Lung (tissue), 12 donors: ENCODE data around the gene MAPK7. TPM values are rescaled to one million over a fixed set of nuclear protein-coding genes. Genes with fewer than 3 reads are reported as not detected.

Experiments
- ATAC-seq: fragments of 200-7000 bp; cut with Tn5 transposase; one replicate; pipeline ENCODE4 v1.9.1; 2020; ENCODE audit warnings: moderate number of reproducible peaks; ENCODE audit not compliant: insufficient read depth, low FRiP score
- DNase-seq, 3 donors: peaks; one replicate each; pipeline ENCODE4 v3.0.0-alpha.2; 2013 to 2017
- H3K27ac ChIP-seq, 2 donors: one replicate each; pipeline ENCODE4 v1.5.1; 2013; ENCODE audit warnings: mild to moderate bottlenecking in 2 of 2, moderate library complexity in 2 of 2, control low read depth in 1 of 2, inconsistent platforms in 1 of 2, low read depth in 1 of 2, low read length in 1 of 2
- H3K27me3 ChIP-seq, 3 donors: one replicate each; pipeline ENCODE4 v1.5.1; 2013; ENCODE audit warnings: low read length in 2 of 3; ENCODE audit not compliant: control insufficient read depth in 3 of 3, insufficient read depth in 3 of 3
- H3K36me3 ChIP-seq, 4 donors: one replicate each; pipeline ENCODE4 v1.5.1; 2013; ENCODE audit warnings: low read length in 4 of 4, mild to moderate bottlenecking in 1 of 4, moderate library complexity in 1 of 4; ENCODE audit not compliant: control insufficient read depth in 4 of 4, insufficient read depth in 4 of 4
- H3K4me1 ChIP-seq, 5 donors: one replicate each; pipeline ENCODE4 v1.5.1; 2013; ENCODE audit warnings: low read length in 5 of 5, mild to moderate bottlenecking in 2 of 5, moderate library complexity in 1 of 5; ENCODE audit not compliant: control insufficient read depth in 5 of 5, insufficient read depth in 5 of 5
- H3K4me3 ChIP-seq: one replicate; pipeline ENCODE4 v1.5.1; 2013; ENCODE audit warnings: mild to moderate bottlenecking, control low read depth, moderate library complexity
- H3K9ac ChIP-seq, 2 donors: one replicate each; pipeline ENCODE4 v1.5.1; 2013; ENCODE audit warnings: low read length in 2 of 2, control low read depth in 1 of 2; ENCODE audit not compliant: insufficient read depth in 1 of 2
- H3K9me3 ChIP-seq, 4 donors: one replicate each; pipeline ENCODE4 v1.5.1; 2013; ENCODE audit warnings: low read length in 3 of 4, mild to moderate bottlenecking in 1 of 4, moderate library complexity in 1 of 4; ENCODE audit not compliant: control insufficient read depth in 4 of 4, insufficient read depth in 3 of 4
- WGBS, 2 donors: extraction: QIAGEN DNeasy Blood & Tissue Kit; methylation state at CpG; one replicate each; pipeline ENCODE4 v1.1.7; 2013; 5-methylcytosine and 5-hydroxymethylcytosine counted together
- polyA plus RNA-seq, 2 donors: library from polyadenylated mRNA; stranded (reverse); fragments of 200-250 nt; gene quantifications; one replicate each; pipeline ENCODE4 v1.2.1, GENCODE V29; 2013
- total RNA-seq, 2 donors: library from RNA; depleted of rRNA in 1 of 2; stranded (reverse); fragments of >200 nt in 1 of 2; gene quantifications; one replicate each; pipeline ENCODE4 v1.2.1, GENCODE V29; 2014 to 2021
- TF ChIP-seq, protein P1 (sequence below): IDR thresholded peaks from 2 replicates; pipeline ENCODE4 v1.5.1; 2012; ENCODE audit warnings: mild to moderate bottlenecking; ENCODE audit errors: control extremely low read depth, extremely low read depth
- donor health status: control.
- donor health status: control.
- donor health status: Bipolar disorder and iron deficiency.
- donor health status: healthy.
- donor health status: DM: yes; HTN: yes; CAD: no.

MAPK7 gene
- total and polyA plus RNA-seq, 4 donors: 13.7 to 45.7 (median 22.8) TPM

DNA sequence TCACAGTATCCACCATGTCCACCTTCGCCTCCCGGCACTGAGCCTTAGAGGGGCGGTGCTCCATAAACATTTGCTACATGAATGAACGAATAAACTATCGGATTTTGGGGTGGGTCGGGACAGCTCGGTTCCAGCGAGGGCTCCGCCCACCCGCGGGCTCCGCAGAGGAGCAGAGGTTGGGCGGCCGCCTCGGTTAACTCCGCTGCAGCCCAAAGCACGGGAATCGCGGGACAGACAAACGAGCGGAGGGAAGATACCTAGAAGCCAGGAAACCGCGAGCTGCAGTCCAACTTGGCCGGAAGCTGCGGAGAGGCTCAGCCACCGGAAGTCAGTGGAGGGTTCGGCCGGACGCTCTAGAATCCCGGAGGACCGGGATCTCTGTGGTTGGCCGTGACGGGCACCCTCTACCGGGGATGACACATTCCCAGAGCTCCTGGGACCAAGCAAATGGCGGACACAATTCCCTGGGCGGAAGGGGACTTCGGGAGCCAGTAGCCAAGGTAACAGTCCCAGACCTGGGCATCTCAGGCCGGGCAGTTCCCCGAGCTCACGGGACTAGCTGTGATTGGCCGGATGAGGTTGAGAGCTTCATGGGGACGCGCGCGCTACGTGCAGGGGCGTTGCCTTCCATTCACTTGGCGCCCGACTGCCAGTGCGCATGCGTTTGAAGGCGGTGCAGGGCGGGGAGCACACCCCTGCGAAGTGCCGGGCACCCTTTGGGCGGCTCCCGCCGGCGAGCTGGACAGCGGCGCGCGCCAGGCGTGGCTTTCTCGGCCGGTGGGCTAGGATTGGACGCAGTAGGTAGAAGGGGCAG, 489 bp upstream of the MAPK7 start:
- DNase-seq (peak; percentile 100), ATAC-seq (peak; percentile 96)
- H3K4me3 ChIP-seq: peak overlapping the region; percentile 91
- H3K4me1 ChIP-seq: peaks cover 3 to 37% (median 6%) of the 10 kb centered on the region in 5 donors
- TF ChIP-seq, protein P1, sequence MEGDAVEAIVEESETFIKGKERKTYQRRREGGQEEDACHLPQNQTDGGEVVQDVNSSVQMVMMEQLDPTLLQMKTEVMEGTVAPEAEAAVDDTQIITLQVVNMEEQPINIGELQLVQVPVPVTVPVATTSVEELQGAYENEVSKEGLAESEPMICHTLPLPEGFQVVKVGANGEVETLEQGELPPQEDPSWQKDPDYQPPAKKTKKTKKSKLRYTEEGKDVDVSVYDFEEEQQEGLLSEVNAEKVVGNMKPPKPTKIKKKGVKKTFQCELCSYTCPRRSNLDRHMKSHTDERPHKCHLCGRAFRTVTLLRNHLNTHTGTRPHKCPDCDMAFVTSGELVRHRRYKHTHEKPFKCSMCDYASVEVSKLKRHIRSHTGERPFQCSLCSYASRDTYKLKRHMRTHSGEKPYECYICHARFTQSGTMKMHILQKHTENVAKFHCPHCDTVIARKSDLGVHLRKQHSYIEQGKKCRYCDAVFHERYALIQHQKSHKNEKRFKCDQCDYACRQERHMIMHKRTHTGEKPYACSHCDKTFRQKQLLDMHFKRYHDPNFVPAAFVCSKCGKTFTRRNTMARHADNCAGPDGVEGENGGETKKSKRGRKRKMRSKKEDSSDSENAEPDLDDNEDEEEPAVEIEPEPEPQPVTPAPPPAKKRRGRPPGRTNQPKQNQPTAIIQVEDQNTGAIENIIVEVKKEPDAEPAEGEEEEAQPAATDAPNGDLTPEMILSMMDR: no peak
- whole genome bisulfite sequencing, 2 donors: 0% methylated on average over 67 of the region's 67 CpGs
- no peaks in the 10 kb centered on the region for H3K27me3 ChIP-seq
- peaks cover 3 to 32% (median 29%) of the 10 kb centered on the region in 4 donors for H3K36me3 ChIP-seq
- H3K9me3 ChIP-seq: peaks cover 0 to 2% (median 0%) of the 10 kb centered on the region in 4 donors
- H3K9ac ChIP-seq: peak overlapping the region; percentile 76 to 96
- peak overlapping the region; percentile 90 to 99 for H3K27ac ChIP-seq

DNA sequence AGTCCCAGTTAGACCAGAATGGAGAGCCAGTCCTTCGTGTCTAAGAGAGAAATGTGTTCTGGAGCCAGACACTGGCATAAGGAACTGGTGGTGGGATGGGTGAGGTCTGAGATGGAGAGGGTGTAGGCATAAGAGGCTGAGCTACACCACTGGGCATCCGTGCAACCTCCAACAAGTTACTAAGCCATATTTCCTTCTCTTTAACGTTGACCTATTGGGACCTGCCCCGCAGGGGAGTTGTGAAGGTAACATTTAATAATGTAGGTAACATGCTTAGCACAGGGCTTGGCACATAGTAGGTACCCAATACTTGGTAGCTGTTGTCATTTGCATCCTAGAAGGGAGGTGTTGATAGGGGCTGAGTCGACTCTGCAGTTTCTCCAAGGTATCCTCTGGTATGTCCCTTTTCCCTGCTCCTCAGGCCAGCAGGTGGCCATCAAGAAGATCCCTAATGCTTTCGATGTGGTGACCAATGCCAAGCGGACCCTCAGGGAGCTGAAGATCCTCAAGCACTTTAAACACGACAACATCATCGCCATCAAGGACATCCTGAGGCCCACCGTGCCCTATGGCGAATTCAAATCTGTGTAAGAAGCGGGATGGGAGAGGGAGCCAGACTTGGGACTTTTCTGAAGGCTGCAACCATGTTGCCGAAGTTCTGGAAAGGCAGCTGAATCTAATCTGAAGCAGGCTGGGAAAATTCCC, 1.2 kb downstream of the MAPK7 start:
- peaks cover 0 to 2% (median 0%) of the 10 kb centered on the region in 4 donors for H3K9me3 ChIP-seq
- H3K27ac ChIP-seq: peak overlapping the region in 1 of 2 donors; percentile 9
- WGBS, 2 donors: 80 to 84% methylated on average over 13 of the region's 13 CpGs
- DNase-seq (no peak), ATAC-seq (no peak)
- peaks cover 3 to 45% (median 40%) of the 10 kb centered on the region in 4 donors for H3K36me3 ChIP-seq
- H3K27me3 ChIP-seq: no peaks in the 10 kb centered on the region
- peak overlapping the region; percentile 44 to 65 for H3K9ac ChIP-seq
- peak overlapping the region; percentile 91 for H3K4me3 ChIP-seq
- peaks cover 3 to 54% (median 18%) of the 10 kb centered on the region in 5 donors for H3K4me1 ChIP-seq
- TF ChIP-seq, protein P1: no peak

DNA sequence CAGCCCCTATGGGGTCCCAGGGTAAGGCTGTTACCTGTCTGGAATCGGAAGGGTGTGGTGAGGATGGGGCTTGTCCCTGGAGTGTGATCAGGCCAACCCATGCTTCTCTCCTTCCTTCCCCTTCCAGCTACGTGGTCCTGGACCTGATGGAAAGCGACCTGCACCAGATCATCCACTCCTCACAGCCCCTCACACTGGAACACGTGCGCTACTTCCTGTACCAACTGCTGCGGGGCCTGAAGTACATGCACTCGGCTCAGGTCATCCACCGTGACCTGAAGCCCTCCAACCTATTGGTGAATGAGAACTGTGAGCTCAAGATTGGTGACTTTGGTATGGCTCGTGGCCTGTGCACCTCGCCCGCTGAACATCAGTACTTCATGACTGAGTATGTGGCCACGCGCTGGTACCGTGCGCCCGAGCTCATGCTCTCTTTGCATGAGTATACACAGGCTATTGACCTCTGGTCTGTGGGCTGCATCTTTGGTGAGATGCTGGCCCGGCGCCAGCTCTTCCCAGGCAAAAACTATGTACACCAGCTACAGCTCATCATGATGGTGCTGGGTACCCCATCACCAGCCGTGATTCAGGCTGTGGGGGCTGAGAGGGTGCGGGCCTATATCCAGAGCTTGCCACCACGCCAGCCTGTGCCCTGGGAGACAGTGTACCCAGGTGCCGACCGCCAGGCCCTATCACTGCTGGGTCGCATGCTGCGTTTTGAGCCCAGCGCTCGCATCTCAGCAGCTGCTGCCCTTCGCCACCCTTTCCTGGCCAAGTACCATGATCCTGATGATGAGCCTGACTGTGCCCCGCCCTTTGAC, 2.4 kb downstream of the MAPK7 start:
- Histone ChIP-seq H3K4me1 (peaks cover 3 to 66% (median 27%) of the 10 kb centered on the region in 5 donors), H3K4me3 (no peak overlapping the region), H3K27me3 (no peaks in the 10 kb centered on the region), H3K27ac (no peak overlapping the region), H3K9ac (no peak overlapping the region), H3K9me3 (peaks cover 0 to 2% (median 0%) of the 10 kb centered on the region in 4 donors), H3K36me3 (peaks cover 3 to 55% (median 45%) of the 10 kb centered on the region in 4 donors)
- WGBS, 2 donors: 93 to 97% methylated on average over 29 of the region's 29 CpGs
- ATAC-seq (no peak), DNase-seq (no peak)
- TF ChIP-seq, protein P1: no peak
